HepG2 (cell line): Measurements from ENCODE around the gene FN1. TPM values are rescaled to one million over a fixed set of nuclear protein-coding genes. Genes with fewer than 3 reads are reported as not detected.

Source experiments
- AGO1 ChIP-seq: fragments of 200-400 bp; formaldehyde crosslinking; IDR thresholded peaks from 2 replicates; pipeline ENCODE4 v1.6.1; 2017; ENCODE audit warnings: mild to moderate bottlenecking, low read depth, low read length, moderate library complexity; ENCODE audit not compliant: poor library complexity, severe bottlenecking
- ATF6 ChIP-seq: sonication (generic); formaldehyde crosslinking; conservative IDR thresholded peaks from 2 replicates; pipeline ENCODE4 v1.4.0; 2020; ENCODE audit warnings: missing genetic modification reagents
- ATM ChIP-seq: fragments of 450-650 bp; IDR thresholded peaks from 2 replicates; pipeline ENCODE4 v1.7.1; 2017; ENCODE audit warnings: mild to moderate bottlenecking, borderline replicate concordance
- MAZ ChIP-seq, 2 experiments: sonication (generic) in 1 of 2; formaldehyde crosslinking in 1 of 2; IDR thresholded peaks; 2 replicates each; pipeline versions ENCODE4 v1.5.0 to v1.6.1; 2012 to 2020; ENCODE audit warnings: low read depth in 2 of 2, mild to moderate bottlenecking in 2 of 2, borderline replicate concordance in 1 of 2, improper control_type of control experiment in 1 of 2, low read length in 1 of 2, missing genetic modification reagents in 1 of 2, moderate library complexity in 1 of 2
- RERE ChIP-seq: IDR thresholded peaks from 2 replicates; pipeline ENCODE4 v1.6.1; 2016; ENCODE audit warnings: low read depth, missing genetic modification reagents, missing compliant biosample characterization
- SNAPC4 ChIP-seq: sonication (generic); formaldehyde crosslinking; IDR thresholded peaks from 2 replicates; pipeline ENCODE4 v1.4.0; 2020; ENCODE audit warnings: mild to moderate bottlenecking, missing genetic modification reagents
- TBL1XR1 ChIP-seq: fragments of 150-350 bp; IDR thresholded peaks from 2 replicates; pipeline ENCODE4 v1.6.1; 2014; ENCODE audit warnings: borderline replicate concordance, low read length; ENCODE audit not compliant: partially characterized antibody
- ZKSCAN5 ChIP-seq: sonication (generic); formaldehyde crosslinking; IDR thresholded peaks from 2 replicates; pipeline ENCODE4 v1.5.1; 2020; ENCODE audit warnings: mild to moderate bottlenecking, missing genetic modification reagents
- ZMAT5 ChIP-seq: sonication (generic); formaldehyde crosslinking; IDR thresholded peaks from 2 replicates; pipeline ENCODE4 v1.5.0; 2020; ENCODE audit warnings: mild to moderate bottlenecking, low read depth, missing genetic modification reagents, borderline replicate concordance
- ZNF552 ChIP-seq: sonication (generic); formaldehyde crosslinking; IDR thresholded peaks from 2 replicates; pipeline ENCODE4 v1.9.0; 2022; ENCODE audit warnings: missing genetic modification reagents, mild to moderate bottlenecking, borderline replicate concordance
- ZNF652 ChIP-seq: IDR thresholded peaks from 2 replicates; pipeline ENCODE4 v1.6.1; 2016; ENCODE audit warnings: low read depth, borderline replicate concordance
- ZNF782 ChIP-seq: sonication (generic); formaldehyde crosslinking; IDR thresholded peaks from 2 replicates; pipeline ENCODE4 v1.4.0; 2020; ENCODE audit warnings: missing genetic modification reagents, mild to moderate bottlenecking, borderline replicate concordance
- ZNF792 ChIP-seq: IDR thresholded peaks from 2 replicates; pipeline ENCODE4 v1.6.1; 2016
- polyA plus RNA-seq, 8 experiments: library from polyadenylated mRNA; depleted of rRNA in 3 of 8; stranded (reverse) in 7 of 8; unstranded in 1 of 8; fragments of >200 nt; fragmentation: Illumina TruSeq in 4 of 8; extraction: Trizol in 4 of 8; gene quantifications; 2 replicates each; pipeline versions ENCODE4 v1.2.1 to v1.2.3, GENCODE V29; 2011 to 2016; ENCODE audit warnings: low read depth in 4 of 8, missing spikeins in 1 of 8, mixed read lengths in 1 of 8; ENCODE audit not compliant: insufficient read depth in 1 of 8
- total RNA-seq, 5 experiments: library from RNA; depleted of rRNA; stranded (reverse); fragments of >200 nt; fragmentation: Illumina TruSeq; extraction: Trizol; gene quantifications; 2 replicates each; pipeline ENCODE4 v1.2.3, GENCODE V29; 2016; ENCODE audit warnings: low read depth in 1 of 5

Gene FN1
- total and polyA plus RNA-seq, 2 of the 13 experiments (the other 11 are each of a cell fraction or from before 2014, with no cell fraction given): 1,847 to 6,471 TPM

- TF ChIP-seq RERE (CRISPR knock-in tag) (peak; percentile 41; the same call in 1 of the 2 replicates), AGO1 (peak; percentile 81), ZNF792 (CRISPR knock-in tag) (peak; percentile 97), ZNF652 (CRISPR knock-in tag) (no peak), TBL1XR1 (no peak), ATM (no peak), ZMAT5 (CRISPR knock-in tag) (no peak), MAZ (IDR thresholded peaks at IDR 0.05; ENCODE audit: borderline replicate concordance, low read depth, low read length) (peak; percentile 97), MAZ (CRISPR knock-in tag; IDR thresholded peaks at IDR 0.05; ENCODE audit: low read depth) (peak; percentile 97), ZNF782 (CRISPR knock-in tag) (peak; percentile 75; the same call in 1 of the 2 replicates), ZKSCAN5 (CRISPR knock-in tag) (no peak; the same call in 1 of the 2 replicates), SNAPC4 (CRISPR knock-in tag) (no peak), ZNF552 (CRISPR knock-in tag) (no peak; the same call in 1 of the 2 replicates), ATF6 (CRISPR knock-in tag) (peak; percentile 91; the same call in 1 of the 2 replicates)
Measured at GRCh38 chr2:215435870-215436704, at the start of gene FN1 (continued).
